Hematopoietic multipotent progenitor cell treated with erythropoietin and hydrocortisone succinate and interleukin-3 and kit ligand, for 15 days (in vitro differentiated cells): ENCODE data around the gene KDM4C.
A peak's percentile ranks its signal among the peaks of the same experiment; 100 is the strongest.
"Not testable (repeated sequence)": the region's sequence is repeated elsewhere in the genome, so short reads cannot be mapped to it uniquely, and the experiment has no call there.

ENCODE experiments used
- DNase-seq: peaks from one replicate; pipeline ENCODE4 v3.0.0-alpha.2; 2015; ENCODE audit warnings: low spot score

The KDM4C gene

DNA sequence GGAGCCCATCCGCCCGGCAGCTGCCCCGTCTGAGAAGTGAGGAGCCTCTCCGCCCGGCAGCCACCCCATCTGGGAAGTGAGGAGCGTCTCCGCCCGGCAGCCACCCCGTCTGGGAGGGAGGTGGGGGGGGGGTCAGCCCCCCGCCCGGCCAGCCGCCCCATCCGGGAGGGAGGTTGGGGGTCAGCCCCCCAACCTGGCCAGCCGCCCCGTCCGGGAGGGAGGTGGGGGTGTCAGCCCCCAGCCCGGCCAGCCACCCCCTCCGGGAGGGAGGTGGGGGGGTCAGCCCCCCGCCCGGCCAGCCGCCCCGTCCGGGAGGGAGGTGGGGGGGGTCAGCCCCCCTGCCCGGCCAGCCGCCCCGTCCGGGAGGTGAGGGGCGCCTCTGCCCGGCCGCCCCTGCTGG, 49.9 kb downstream of the KDM4C start:
- DNase-seq, result not testable (repeated sequence)

DNA sequence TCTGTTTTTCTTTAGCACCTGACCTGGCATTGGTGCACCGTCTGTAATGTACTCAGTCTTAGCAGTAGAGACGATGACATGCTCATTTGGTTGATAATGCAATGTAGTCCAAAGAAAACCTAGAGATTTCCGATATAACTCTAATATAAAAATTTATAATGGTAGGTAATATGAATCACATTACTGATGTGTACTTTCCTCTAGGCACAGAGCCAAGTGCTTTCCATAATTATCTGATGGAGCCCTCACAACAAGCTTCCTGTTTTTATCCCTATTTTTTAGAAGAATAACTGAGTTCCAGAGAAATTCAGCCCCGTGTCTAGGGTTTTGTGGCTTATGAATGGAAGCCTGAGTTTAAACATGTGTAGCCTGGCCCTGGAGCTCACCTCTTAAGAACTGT, 53.7 kb downstream of the KDM4C start:
- DNase-seq, result no peak

DNA sequence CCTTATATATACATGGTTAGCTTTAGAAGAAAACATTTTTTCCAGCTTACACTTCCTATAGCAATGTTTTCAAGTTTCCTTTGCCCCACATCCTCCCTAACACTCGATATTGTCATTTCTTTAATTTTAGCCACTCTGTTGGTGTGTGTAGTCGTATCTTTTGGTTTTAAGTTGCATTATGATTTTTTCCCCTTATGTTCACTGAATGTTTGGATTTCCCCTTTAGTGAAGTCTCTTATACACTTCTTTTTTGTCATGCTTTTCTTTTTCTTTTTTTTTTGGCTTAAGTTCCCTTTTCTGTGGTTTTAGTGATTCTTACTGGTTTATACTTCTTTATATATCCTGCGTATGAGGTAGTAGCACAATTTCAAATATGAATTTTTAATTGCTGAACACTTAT, 58.8 kb downstream of the KDM4C start:
- DNase-seq, result no peak

DNA sequence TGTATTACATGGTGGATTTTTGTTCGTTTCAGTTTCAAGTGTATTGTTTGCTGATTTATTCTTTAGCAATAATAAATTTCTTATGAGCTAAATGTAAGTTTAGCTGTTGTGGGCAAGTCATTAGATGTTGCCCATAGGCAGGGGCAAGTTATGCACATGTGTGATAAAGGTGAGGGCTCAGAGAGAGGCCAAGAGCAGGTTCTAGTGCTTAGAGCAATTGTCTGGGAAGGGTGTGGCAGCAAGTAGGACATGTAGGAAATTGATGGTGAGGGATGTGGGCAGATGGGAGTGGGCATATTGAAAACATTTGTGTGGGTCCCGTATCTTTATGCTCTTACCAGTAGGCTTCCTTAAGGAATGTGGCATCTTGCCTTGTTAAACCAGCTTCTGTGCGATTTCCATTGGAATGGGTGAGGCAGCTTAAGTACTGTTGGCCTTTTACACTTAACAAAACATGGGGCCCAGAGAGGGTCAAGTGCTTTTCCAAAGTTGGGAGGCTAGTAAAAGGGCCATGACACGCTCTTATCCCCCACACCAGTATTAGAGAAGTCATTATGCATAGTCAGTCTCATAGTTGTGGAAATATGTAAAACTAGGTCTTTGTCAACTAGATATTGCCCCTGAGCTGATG, 60.6 kb downstream of the KDM4C start:
- DNase-seq, result no peak

DNA sequence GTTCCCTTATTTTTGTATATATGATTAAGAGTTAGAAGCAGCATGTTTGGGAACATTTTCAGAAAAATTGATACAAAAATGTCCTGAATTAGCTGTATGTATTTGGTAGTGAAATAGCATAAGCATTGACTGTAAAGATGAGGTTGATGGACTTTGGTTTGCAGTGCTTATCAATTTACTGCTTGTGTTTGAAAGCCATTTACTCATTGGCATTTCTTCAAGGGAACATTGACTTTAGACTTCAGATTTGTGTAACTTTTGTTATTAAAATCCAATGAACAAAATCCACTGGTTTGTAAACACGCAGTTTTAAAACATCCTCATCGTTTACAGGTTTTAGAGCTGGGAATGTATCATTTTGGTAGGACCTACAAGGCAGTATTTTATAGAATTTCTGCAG, 61.3 kb downstream of the KDM4C start:
- no peak for DNase-seq

DNA sequence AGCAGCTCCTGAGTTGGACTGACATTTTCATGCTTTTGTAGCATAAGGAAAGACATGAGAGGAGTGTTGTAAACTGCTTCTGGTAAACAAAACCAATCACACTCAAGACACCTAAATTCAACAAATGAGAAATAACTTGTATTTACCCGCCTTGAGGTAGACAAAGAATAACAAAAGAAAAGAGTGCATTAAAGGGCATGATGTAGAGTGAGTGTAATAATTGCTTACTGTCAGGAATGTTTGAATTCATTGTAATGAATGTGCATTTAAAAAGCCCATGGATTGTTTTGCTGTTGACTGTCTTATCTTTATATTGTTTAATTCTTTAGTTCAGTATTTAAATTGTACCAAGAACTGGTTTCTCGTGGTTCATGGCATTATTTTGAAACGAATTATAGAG, 61.8 kb downstream of the KDM4C start:
- no peak for DNase-seq

DNA sequence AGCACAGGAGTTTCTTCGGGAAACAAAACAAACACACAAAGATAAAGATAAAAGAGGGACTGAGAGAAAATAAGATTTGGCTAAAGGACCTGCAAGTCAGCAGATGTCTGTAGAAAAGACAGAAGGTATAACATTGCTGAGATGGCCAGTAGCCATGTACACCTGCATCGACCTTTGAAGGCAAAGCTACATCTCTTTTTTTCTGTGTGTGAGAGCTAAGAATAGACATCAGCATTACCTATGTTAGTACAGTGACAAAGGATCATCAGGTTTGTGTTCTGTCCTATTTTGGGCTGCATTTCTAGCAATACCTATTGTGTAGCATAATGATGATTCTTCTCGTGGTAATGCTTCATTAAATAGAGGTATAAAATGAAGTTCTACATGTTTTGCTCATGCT, 64.9 kb downstream of the KDM4C start:
- no peak for DNase-seq

DNA sequence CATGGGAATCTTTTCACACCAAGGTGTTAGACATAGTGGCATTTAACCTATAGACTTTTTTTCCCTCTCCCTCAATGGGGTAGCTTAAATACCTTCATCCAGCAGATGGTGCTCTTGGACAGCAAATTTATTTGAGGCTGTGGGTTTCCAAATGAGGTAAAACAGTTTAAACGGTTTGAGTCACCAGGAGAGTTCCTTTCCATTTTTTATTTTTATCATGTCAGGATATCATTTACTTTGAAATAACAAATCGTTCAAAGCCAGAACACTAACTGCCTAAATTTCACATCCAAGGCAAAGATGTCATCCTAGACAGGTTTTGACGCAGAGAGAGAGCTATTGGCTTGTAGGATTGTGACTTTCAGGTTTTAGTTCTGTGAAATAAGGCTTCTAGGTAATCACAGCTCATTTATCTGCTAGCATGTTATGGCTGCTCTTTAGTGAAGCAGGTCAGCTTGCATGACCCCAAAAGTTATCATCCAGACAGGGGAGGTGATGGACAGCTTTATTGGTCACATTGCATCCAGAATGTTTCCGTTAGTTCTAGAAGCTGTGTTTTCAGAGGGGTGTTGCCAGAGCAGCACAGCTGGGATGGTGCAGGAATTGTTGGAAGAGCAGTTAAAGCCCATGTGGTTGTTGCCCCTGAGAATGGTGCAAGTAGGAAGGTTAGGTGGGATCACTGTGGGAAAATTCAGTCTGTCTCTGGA, 69.8 kb downstream of the KDM4C start:
- DNase-seq, result peak; percentile 75

DNA sequence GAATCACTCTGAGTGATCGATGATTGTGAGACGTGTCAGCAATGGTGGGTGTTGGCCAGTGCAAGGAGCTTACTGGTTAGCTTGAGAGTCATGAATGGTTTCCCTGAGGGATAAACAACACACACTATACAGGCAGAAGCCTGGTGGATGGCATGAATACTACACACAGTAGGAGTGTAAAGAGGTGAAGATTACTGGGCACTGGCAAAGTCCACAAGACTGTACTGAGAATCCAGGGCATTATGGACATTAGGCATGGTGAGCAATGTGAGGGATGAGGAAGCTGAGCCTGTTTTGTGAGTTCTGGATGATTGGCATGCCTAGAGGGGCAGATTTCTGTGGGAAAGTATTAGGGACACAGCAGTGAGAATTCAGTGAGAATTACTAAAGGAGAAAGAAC, 71.3 kb downstream of the KDM4C start:
- peak; percentile 35 for DNase-seq

DNA sequence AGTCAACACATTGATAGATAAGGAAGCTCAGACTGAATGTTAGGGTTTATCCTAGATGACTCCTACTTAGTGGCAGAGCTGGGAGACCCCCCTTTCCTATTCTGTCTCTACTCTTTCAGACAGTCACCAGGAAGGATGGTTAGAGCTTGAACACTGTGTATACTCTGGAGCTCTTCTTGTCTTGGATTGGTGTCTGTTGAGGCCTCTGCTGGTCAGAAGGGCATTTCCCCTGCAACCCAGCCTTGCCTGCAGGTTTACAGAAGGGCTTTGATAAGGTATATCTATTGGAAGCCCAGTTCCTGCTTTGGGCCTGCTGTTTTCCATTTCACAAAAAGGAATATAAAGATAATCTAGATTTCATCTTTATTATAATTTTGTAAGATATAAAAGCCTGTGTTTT, 71.8 kb downstream of the KDM4C start:
- DNase-seq, result peak; percentile 20

DNA sequence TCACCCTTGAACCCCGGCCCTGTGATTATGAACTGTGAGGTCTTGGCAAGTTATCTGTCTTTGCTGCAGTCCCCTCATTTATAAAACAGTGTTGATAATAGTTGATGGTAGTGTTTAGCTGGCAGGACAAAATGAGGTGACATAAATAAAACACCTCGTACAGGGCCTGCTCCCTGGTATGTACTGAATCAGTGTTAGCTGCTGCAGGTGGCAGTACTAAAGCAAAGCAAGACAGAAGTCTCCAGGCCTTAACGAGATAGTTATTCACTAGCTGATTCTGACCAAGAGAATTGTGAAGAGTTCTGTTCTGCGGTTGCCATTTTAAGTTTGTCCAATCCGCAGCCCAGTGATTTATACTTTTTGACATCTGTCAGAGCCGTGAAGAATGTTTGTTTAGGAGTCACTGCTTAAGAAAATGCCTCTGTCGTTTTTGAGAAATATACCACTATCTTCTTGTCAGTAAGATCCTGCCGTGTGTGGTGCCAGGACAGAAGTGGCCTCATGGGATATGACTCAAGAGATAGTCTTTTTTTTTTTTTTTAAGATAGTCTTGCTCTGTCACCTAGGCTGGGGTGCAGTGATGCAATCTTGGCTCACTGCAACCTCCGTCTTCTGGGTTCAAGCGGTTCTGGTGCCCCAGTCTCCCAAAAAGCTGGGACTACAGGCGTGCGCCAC, 75.9 kb downstream of the KDM4C start:
- peak; percentile 53 for DNase-seq

DNA sequence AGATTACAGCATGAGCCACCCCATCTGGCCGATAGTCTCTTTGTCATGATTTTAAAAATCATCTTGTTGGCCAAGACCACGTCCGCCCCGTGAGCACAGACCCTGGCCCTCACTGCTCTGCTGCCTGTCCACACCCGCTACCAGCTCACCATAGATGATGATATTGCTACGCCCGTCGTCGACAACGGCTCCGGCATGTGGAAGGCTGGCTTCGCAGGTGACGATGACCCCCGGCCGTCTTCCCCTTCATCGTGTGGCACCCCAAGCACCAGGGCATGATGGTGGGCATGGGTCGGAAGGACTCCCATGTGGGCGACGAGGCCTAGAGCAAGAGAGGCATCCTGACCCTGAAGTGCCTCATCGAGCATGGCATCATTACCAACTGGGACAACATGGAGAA, 76.5 kb downstream of the KDM4C start:
- no peak for DNase-seq

DNA sequence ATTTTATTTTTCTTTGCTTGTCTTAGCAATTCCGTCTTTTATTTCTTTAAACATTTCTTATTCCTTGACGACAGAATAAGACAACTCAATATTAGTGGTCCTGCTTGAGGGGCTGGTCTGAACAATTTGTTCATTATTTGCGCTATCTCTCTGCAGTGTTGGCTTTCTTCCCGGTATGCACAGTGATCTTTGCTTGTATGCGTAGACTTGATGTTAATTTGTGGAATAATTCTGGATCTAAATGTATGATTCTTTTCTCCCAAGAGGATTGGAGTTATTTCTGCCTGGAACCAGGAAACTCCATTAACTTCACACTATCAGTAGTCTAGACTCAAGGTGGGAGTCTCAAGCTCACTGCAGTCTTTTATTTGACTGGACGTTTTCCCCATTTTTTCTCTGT, 80.4 kb downstream of the KDM4C start:
- no peak for DNase-seq

DNA sequence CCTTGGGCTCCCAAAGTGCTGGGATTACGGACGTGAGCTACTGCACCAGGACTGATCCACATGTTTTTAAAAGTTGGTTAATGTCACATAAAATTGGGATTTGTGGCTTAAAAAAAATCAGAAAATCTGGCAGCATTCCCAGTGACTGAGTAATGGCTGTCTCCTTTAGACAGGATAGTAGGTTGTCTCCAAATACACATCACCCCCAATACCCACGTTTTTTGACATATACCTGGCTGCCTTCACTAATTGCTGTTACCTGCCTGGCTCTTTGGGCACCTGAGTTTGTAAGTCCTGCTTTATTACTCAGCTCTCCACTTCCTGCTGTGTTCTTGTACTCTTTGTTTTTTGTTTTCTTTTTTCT, 84.8 kb downstream of the KDM4C start:
- no peak for DNase-seq

DNA sequence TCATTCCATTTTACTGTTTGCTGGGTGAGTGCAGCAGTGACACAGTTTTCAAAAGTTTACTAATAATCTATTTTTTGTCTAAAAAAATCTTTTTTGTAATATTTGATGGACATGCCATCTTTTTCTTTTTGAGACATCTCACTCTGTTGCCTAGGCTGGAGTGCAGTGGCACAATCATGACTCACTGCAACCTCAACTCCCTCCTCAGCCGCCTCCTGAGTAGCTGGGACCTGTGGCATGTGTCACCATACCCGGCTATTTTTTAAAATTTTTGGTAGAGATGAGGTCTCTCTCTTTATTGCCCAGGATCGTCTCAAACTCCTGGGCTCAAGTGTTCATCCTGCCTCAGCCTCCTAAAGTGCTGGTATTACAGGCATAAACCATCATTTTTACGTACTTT, 86.0 kb downstream of the KDM4C start:
- DNase-seq, result no peak

DNA sequence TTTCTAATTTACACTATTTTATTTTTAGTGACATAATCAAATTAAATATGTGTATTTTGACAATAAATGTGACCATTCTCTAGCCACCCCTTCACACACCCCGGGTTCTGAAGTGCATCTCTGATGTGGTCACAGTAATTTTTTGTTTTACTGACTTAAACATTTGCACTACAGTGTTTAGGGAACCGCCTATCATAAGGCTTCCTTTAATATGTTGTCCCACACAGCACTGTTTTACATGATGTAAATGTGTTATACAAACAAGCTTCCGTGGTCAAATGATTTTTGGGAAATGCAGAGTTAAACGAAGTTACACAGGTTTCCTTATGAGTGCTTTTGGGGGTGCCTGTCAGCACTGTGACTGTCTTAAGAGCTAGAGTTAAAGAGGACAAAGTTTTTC, 86.5 kb downstream of the KDM4C start:
- no peak for DNase-seq

DNA sequence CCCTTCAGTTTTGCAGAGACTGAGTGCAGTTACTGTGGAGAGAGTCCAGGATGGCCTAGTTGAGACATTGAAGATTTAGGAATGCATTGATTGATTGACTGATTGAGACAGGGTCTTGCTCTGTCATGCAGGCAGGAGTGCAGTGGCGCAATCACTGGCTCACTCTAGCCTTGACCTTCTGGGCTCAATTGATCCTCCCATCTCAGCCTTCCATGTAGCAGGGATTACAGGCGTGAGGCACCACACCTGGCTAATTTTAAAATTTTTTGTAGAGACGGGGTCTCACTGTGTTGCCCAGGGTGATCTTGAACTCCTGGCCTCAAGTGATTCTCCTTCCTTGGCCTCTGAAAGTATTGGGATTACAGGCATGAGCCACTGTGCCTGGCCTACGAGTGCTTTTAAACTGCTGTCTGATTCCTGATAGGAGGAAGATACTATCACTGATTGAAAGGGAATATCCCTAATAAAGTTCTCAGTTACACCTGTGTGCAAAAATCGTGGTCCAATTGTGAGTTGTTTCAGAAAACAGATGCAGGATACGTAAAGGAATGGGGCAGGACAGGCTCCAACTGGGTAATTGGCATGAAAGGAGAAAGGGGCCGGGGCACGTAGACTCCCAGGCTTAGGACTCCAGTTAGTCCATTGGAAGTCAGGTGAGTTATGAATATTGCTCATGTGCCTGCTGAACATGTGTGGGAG, 87.5 kb downstream of the KDM4C start:
- no peak for DNase-seq

DNA sequence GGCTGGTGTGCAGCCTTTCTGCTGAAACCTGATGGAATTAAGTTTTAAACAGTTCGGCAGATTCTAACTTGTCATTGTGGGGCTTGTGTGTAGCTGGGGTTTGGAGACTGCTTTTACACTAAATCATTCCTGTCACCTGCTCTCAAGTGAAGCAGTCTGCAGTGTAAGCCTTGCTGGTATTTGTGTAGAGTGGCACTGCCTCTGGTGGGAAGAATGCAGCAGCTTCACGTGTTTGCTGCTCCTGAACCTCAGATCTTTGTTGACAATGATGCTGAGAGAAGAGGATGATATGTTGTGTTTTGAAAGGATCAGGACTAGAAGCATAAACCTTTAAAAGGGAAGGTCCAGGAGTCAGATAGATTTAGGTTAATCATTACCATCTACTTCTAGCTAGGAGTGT, 88.1 kb downstream of the KDM4C start:
- DNase-seq, result no peak

DNA sequence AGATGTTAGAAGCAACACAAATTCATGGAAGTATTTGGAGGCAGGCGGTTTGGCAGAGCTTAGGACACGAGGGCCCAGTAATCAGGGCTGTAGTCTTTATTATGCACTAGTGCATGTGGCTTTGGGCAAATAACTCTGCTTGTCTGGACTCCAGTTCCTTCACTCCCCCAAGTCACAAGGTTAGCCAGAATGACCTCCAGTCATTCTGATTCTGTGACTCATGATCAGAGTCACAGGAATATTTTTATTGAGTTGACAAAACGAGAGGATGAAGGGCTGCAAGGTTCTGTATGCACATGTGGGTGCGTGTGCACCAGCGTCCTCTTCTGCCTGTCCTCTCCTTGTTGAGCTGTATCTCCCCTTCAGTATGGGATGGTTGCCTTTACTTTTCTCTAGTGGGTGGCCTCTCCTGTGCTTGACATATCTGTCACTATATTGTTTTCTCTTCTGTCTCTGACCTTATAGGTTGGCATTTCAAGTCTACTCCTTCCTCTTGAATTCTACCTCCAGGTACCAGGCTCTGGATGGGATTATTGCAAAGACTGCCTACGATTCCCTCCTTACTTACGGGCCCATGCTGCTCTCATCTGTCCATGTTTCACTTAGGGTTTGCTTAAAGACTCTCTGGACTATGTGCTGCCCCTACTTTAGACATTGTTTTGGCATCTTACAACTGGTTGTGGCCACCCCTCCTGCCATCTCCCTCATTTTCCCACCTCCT, 94.6 kb downstream of the KDM4C start:
- DNase-seq, result no peak

DNA sequence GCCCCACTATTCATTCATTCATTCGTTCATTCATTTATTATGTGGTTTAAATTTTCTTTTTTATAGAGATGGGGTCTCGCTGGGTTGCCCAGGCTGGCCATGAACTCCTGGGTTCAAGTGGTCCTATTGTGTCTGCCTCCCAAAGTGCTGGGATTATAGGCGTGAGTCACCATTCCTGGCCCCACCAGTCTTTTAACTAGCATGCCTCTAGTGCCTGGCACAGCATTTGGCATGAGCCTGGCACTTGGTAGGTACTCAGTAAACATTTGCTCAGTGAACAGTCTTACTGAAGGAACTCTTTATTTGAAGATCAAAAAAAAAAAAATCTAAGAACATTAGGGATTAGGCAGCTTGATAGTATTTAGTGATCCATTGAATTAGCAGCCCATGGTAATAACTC, 98.1 kb downstream of the KDM4C start:
- no peak for DNase-seq

DNA sequence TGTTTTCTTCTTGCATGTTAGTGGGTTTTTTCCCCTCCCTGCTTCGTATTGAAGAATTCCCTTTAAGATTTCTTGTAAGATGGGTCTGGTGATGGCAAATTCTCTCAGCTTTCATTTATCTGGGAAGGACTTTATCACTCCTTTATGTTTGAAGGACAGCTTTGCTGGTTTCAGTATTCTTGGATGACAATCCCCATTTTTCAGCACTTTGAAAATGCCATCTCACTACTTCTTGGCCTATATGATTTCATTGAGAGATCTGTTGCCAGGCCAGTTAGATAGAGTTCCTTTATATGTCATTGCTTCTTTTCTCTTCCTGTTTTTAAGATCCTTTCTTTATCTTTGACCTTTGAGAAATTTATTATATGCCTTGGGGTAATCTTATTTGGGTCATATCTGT, 106.3 kb downstream of the KDM4C start:
- no peak for DNase-seq
